Duodenal mucosa (tissue), 2 donors: ENCODE data around the gene LTN1.

Experiments used
- H3K27ac ChIP-seq: one replicate; pipeline ENCODE4 v1.7.0; 2013; ENCODE audit warnings: low read depth, low read length
- H3K27me3 ChIP-seq, 2 donors: one replicate each; pipeline ENCODE4 v1.7.0; 2013; ENCODE audit warnings: low read length in 2 of 2, control low read depth in 1 of 2; ENCODE audit not compliant: insufficient read depth in 2 of 2, control insufficient read depth in 1 of 2
- H3K36me3 ChIP-seq, 2 donors: one replicate each; pipeline ENCODE4 v1.7.0; 2013; ENCODE audit warnings: low read length in 2 of 2, control low read depth in 1 of 2; ENCODE audit not compliant: insufficient read depth in 2 of 2, control insufficient read depth in 1 of 2
- H3K4me1 ChIP-seq, 2 donors: one replicate each; pipeline ENCODE4 v1.7.0; 2013; ENCODE audit warnings: low read length in 2 of 2, control low read depth in 1 of 2; ENCODE audit not compliant: insufficient read depth in 2 of 2, control insufficient read depth in 1 of 2
- H3K4me3 ChIP-seq, 2 donors: one replicate each; pipeline ENCODE4 v1.7.0; 2013; ENCODE audit warnings: low read length in 2 of 2, low read depth in 1 of 2
- H3K9ac ChIP-seq, 2 donors: one replicate each; pipeline ENCODE4 v1.7.0; 2013; ENCODE audit warnings: low read length in 2 of 2, low read depth in 1 of 2
- H3K9me3 ChIP-seq, 2 donors: one replicate each; pipeline ENCODE4 v1.7.0; 2013; ENCODE audit warnings: low read length in 2 of 2, control low read depth in 1 of 2; ENCODE audit not compliant: control insufficient read depth in 1 of 2

LTN1 gene

GRCh38 chr21:28962465-28962864 is 30.2 kb downstream of the LTN1 start:
- Histone ChIP-seq H3K27me3 (no peaks in the 10 kb centered on the region), H3K27ac (no peak overlapping the region), H3K36me3 (peaks cover 32 to 90% of the 10 kb centered on the region in 2 donors), H3K4me3 (no peak overlapping the region), H3K9ac (no peak overlapping the region), H3K9me3 (no peaks in the 10 kb centered on the region), H3K4me1 (no peaks in the 10 kb centered on the region)

- Histone ChIP-seq H3K27me3 (no peaks in the 10 kb centered on the region), H3K9ac (no peak overlapping the region), H3K36me3 (peaks cover 32 to 90% of the 10 kb centered on the region in 2 donors), H3K9me3 (no peaks in the 10 kb centered on the region), H3K27ac (no peak overlapping the region), H3K4me3 (no peak overlapping the region), H3K4me1 (no peaks in the 10 kb centered on the region)
Observed at GRCh38 chr21:28961927-28962326, 30.8 kb downstream of the LTN1 start.

DNA sequence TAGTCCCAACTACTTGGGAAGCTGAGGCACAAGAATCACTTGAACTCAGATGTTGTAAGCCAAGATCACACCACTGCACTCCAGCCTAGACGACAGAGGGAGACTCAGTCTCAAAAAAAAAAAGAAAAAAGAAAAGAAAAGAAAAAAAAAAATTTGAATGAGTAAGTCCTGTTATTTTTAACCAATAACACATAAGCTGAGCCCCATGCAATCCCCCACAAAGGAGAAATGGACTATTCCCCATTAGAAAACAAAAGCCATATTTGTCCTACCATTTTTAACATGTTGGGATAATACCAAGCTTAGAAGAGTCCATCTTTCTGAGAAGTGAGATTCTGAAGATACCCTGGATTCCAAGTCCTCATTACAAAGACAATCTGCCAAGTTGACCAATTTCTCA is 32.4 kb downstream of the LTN1 start:
- H3K27ac ChIP-seq: no peak overlapping the region
- no peak overlapping the region for H3K4me3 ChIP-seq
- no peak overlapping the region for H3K9ac ChIP-seq
- H3K36me3 ChIP-seq: peaks cover 24 to 89% of the 10 kb centered on the region in 2 donors
- H3K4me1 ChIP-seq: no peaks in the 10 kb centered on the region
- no peaks in the 10 kb centered on the region for H3K9me3 ChIP-seq
- H3K27me3 ChIP-seq: no peaks in the 10 kb centered on the region

- Histone ChIP-seq H3K27ac (no peak overlapping the region), H3K4me3 (no peak overlapping the region), H3K9ac (no peak overlapping the region), H3K36me3 (peaks cover 22 to 91% of the 10 kb centered on the region in 2 donors), H3K4me1 (no peaks in the 10 kb centered on the region), H3K27me3 (no peaks in the 10 kb centered on the region), H3K9me3 (no peaks in the 10 kb centered on the region)
Observed at GRCh38 chr21:28959367-28960099, 33.1 kb downstream of the LTN1 start.

DNA sequence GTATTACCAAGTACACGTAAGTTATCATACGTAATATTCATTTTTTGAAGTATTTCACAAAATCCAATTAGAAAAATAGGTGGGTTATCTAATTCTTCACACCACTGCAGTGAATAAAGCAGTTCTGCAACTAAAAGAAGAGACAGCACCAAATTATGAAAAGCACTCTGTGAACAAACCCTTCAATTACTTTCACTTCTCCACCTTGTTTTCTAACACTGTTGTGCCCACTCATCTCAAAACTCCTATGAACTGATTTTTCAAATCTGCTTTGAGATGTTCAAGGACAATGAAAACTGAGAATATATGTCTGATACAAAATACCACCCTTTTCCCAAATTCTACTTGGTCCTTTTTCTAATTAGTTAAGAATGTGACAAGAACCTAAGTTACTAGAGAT is 39.4 kb downstream of the LTN1 start:
- no peak overlapping the region for H3K27ac ChIP-seq
- H3K27me3 ChIP-seq: no peaks in the 10 kb centered on the region
- no peak overlapping the region for H3K9ac ChIP-seq
- no peak overlapping the region for H3K4me3 ChIP-seq
- no peaks in the 10 kb centered on the region for H3K9me3 ChIP-seq
- no peaks in the 10 kb centered on the region for H3K4me1 ChIP-seq
- peaks cover 27 to 75% of the 10 kb centered on the region in 2 donors for H3K36me3 ChIP-seq

- H3K9me3 ChIP-seq: no peaks in the 10 kb centered on the region
- peaks cover 22 to 71% of the 10 kb centered on the region in 2 donors for H3K36me3 ChIP-seq
- H3K4me3 ChIP-seq: no peak overlapping the region
- no peak overlapping the region for H3K27ac ChIP-seq
- H3K9ac ChIP-seq: no peak overlapping the region
- no peaks in the 10 kb centered on the region for H3K27me3 ChIP-seq
- no peaks in the 10 kb centered on the region for H3K4me1 ChIP-seq
Observed at GRCh38 chr21:28952686-28953085, 40.0 kb downstream of the LTN1 start.

- Histone ChIP-seq H3K4me3 (no peak overlapping the region), H3K27me3 (no peaks in the 10 kb centered on the region), H3K36me3 (peaks cover 27 to 69% of the 10 kb centered on the region in 2 donors), H3K4me1 (no peaks in the 10 kb centered on the region), H3K9me3 (no peaks in the 10 kb centered on the region), H3K27ac (no peak overlapping the region), H3K9ac (no peak overlapping the region)
Observed at GRCh38 chr21:28949318-28949717, 43.4 kb downstream of the LTN1 start.

DNA sequence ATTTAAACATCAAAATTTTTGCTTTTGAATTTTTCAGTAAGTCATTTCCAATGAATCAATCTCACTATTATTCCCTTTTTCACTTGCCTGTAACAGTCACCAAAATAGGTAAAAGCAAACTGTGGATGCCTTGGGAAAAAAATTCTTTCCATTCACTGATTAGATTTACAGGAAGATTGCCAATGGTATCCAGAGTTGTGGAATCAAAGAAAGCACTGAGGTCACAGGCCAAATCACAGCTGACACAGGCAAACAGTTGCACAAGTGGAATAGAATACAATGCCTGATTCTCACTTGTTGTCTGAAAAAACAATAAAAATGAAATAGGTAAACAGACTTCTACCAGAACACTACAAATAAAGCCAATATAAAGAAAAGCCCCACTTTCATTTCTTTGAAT is 48.4 kb downstream of the LTN1 start:
- H3K27ac ChIP-seq: no peak overlapping the region
- H3K9me3 ChIP-seq: no peaks in the 10 kb centered on the region
- peaks cover 0 to 15% of the 10 kb centered on the region in 2 donors for H3K4me1 ChIP-seq
- no peak overlapping the region for H3K4me3 ChIP-seq
- no peaks in the 10 kb centered on the region for H3K27me3 ChIP-seq
- no peak overlapping the region for H3K9ac ChIP-seq
- H3K36me3 ChIP-seq: peaks cover 18 to 63% of the 10 kb centered on the region in 2 donors

- Histone ChIP-seq H3K4me1 (peaks cover 0 to 15% of the 10 kb centered on the region in 2 donors), H3K27me3 (no peaks in the 10 kb centered on the region), H3K27ac (no peak overlapping the region), H3K9ac (no peak overlapping the region), H3K9me3 (no peaks in the 10 kb centered on the region), H3K36me3 (peaks cover 18 to 58% of the 10 kb centered on the region in 2 donors), H3K4me3 (no peak overlapping the region)
Observed at GRCh38 chr21:28943631-28944030, 49.0 kb downstream of the LTN1 start.

DNA sequence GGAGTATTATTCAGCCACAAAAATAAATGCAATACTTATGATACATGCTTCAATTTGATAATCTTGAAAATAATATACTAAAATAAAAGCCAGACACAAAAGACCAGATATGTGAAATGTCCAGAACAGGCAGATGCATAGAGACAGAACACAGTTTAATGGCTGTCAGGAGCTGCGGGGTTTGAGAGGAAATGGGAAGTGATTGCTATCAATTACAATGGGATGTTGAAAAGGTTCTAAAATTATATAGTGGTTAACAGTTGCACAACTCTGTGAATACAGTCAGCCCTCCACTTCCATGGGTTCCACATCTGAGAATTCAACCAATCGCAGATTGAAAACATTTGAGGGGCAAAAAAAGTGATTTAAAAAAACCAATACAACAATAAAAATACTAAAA is 54.0 kb downstream of the LTN1 start:
- Histone ChIP-seq H3K4me3 (no peak overlapping the region), H3K27ac (no peak overlapping the region), H3K4me1 (peaks cover 0 to 28% of the 10 kb centered on the region in 2 donors), H3K9me3 (no peaks in the 10 kb centered on the region), H3K27me3 (no peaks in the 10 kb centered on the region), H3K36me3 (peaks cover 9 to 41% of the 10 kb centered on the region in 2 donors), H3K9ac (no peak overlapping the region)
